PC-3 (cell line): ENCODE results near the gene FAM187B.

Experiments
- CTCF ChIP-seq: fragments of 300-600 bp; sonication (generic); conservative IDR thresholded peaks from 2 replicates; pipeline ENCODE4 v1.5.1; 2017; ENCODE audit warnings: antibody characterized with exemption, low read depth, mild to moderate bottlenecking, low read length
- EZH2 ChIP-seq: fragments of 300-600 bp; sonication (generic); IDR thresholded peaks from one replicate; pipeline ENCODE4 v1.6.1; 2017; ENCODE audit warnings: antibody characterized with exemption, mild to moderate bottlenecking, low read length; ENCODE audit not compliant: unreplicated experiment
- EZH2phosphoT487 ChIP-seq: fragments of 300-600 bp; sonication (generic); IDR thresholded peaks from 2 replicates; pipeline ENCODE4 v1.6.1; 2018; ENCODE audit warnings: mild to moderate bottlenecking, antibody characterized with exemption, low read length, borderline replicate concordance

GRCh38 chr19:35256566-35256965 lies 28.0 kb upstream of the FAM187B start:
- TF ChIP-seq CTCF (no peak), EZH2phosphoT487 (no peak), EZH2 (no peak)
